ENCODE data around the gene KCNN3. TPM values are rescaled to one million over a fixed set of nuclear protein-coding genes. Genes with fewer than 3 reads are reported as not detected.

Gene KCNN3
- total RNA-seq, 2 donors from 2014 or later = 3.9 to 4.4 TPM

DNA sequence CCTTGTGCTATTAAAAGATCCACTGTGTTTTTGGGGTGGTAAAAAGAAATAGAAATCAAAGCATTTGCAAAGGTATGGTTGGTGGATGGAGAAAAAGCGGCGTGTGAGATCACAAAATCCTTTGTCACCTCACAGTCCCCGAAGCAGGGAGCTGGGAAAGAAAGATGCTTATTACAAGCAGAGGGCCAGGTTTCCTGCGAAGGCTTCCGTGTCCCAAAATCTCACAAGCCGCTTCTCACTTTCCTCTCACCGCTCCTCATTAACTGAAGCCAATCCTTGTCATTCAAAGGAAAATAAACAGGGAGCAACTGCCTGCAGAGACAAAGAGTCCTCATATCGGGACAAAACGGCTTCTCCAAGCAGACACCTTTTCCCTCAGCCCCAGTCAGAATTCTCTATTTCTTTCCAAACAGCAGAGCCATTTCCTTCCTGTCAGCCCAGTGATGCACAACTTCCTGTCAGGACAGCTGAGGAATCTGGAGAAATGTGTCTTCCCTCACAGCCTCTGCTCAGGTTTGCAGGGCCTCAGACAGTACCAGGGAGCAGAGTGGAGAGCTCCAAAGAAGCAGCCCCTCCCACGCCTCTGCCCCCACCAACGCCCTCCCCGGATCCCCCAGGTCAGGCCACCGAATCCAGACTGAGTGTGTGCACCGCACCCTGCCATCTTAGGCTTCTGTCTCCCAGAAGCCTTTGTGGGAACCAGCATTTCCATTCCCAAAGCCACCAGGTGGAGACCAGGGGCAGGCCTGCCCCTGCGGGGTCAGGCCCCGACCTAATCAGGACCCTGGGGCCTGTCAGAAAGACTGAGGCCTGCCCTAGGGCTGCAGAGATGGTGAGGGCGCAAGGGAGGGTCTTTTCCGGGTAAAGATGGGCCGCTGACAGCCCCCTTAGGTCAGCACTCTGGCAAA is 29.6 kb downstream of the KCNN3 start:
- no peak for DNase-seq (ENCODE audit: low spot score)
- Histone ChIP-seq H3K4me3 (no peak overlapping the region), H3K27me3 (no peaks in the 10 kb centered on the region), H3K36me3 (no peaks in the 10 kb centered on the region), H3K4me1 (peaks cover 0 to 40% of the 10 kb centered on the region in 2 donors), H3K9me3 (no peaks in the 10 kb centered on the region), H3K27ac (no peak overlapping the region)
- TF ChIP-seq, protein P1, sequence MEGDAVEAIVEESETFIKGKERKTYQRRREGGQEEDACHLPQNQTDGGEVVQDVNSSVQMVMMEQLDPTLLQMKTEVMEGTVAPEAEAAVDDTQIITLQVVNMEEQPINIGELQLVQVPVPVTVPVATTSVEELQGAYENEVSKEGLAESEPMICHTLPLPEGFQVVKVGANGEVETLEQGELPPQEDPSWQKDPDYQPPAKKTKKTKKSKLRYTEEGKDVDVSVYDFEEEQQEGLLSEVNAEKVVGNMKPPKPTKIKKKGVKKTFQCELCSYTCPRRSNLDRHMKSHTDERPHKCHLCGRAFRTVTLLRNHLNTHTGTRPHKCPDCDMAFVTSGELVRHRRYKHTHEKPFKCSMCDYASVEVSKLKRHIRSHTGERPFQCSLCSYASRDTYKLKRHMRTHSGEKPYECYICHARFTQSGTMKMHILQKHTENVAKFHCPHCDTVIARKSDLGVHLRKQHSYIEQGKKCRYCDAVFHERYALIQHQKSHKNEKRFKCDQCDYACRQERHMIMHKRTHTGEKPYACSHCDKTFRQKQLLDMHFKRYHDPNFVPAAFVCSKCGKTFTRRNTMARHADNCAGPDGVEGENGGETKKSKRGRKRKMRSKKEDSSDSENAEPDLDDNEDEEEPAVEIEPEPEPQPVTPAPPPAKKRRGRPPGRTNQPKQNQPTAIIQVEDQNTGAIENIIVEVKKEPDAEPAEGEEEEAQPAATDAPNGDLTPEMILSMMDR (IDR thresholded peaks at IDR 0.05) = no peak

GRCh38 chr1:154839691-154840090 is 30.4 kb downstream of the KCNN3 start:
- H3K27me3 ChIP-seq = no peaks in the 10 kb centered on the region
- H3K4me1 ChIP-seq = peaks cover 0 to 37% of the 10 kb centered on the region in 2 donors
- H3K4me3 ChIP-seq = no peak overlapping the region
- no peak for DNase-seq (ENCODE audit: low spot score)
- H3K9me3 ChIP-seq = no peaks in the 10 kb centered on the region
- TF ChIP-seq, protein P1 (IDR thresholded peaks at IDR 0.05) = no peak
- no peaks in the 10 kb centered on the region for H3K36me3 ChIP-seq
- H3K27ac ChIP-seq = no peak overlapping the region

DNA sequence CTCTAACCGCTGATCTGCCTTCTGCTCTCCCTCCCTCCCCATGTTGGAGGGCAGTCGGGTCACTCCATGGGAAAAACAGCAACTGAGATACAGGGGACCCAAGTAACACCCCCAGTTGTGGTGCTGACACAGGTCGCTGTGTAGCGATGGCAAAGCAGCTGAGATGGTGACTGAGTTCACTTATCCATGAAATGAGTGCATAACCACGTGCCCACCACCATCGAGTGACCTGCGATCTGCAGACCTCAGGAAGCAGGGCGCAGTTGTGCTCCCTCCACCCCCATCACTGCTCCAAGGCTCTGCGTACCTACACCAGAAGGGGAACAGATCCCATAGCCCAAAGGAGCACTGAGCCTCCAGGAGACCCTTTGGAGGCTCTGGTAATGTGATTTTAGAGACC is 31.1 kb downstream of the KCNN3 start:
- peaks cover 0 to 41% of the 10 kb centered on the region in 2 donors for H3K4me1 ChIP-seq
- DNase-seq (ENCODE audit: low spot score) = no peak
- H3K27ac ChIP-seq = no peak overlapping the region
- no peaks in the 10 kb centered on the region for H3K27me3 ChIP-seq
- H3K4me3 ChIP-seq = no peak overlapping the region
- no peaks in the 10 kb centered on the region for H3K9me3 ChIP-seq
- H3K36me3 ChIP-seq = no peaks in the 10 kb centered on the region
- TF ChIP-seq, protein P1 (IDR thresholded peaks at IDR 0.05) = no peak

GRCh38 chr1:154838461-154838860 is 31.6 kb downstream of the KCNN3 start:
- TF ChIP-seq, protein P1 (IDR thresholded peaks at IDR 0.05) = no peak
- H3K36me3 ChIP-seq = no peaks in the 10 kb centered on the region
- no peak overlapping the region for H3K4me3 ChIP-seq
- H3K27me3 ChIP-seq = no peaks in the 10 kb centered on the region
- H3K9me3 ChIP-seq = no peaks in the 10 kb centered on the region
- H3K4me1 ChIP-seq = peaks cover 0 to 41% of the 10 kb centered on the region in 2 donors
- no peak for DNase-seq (ENCODE audit: low spot score)
- no peak overlapping the region for H3K27ac ChIP-seq

GRCh38 chr1:154837672-154838171 is 32.4 kb downstream of the KCNN3 start:
- no peak for DNase-seq (ENCODE audit: low spot score)
- no peak overlapping the region for H3K4me3 ChIP-seq
- peaks cover 0 to 47% of the 10 kb centered on the region in 2 donors for H3K4me1 ChIP-seq
- TF ChIP-seq, protein P1 (IDR thresholded peaks at IDR 0.05) = no peak
- no peak overlapping the region for H3K27ac ChIP-seq
- H3K36me3 ChIP-seq = no peaks in the 10 kb centered on the region
- H3K27me3 ChIP-seq = no peaks in the 10 kb centered on the region
- no peaks in the 10 kb centered on the region for H3K9me3 ChIP-seq
